HG03521 (cell line): ENCODE measurements around the gene SLC24A3.

Experiments
- ATAC-seq: cut with Tn5 transposase; IDR thresholded peaks from one replicate; pipeline ENCODE4 v1.9.1; 2021; ENCODE audit warnings: mild to moderate bottlenecking, moderate library complexity; ENCODE audit not compliant: unreplicated experiment

SLC24A3 gene

DNA sequence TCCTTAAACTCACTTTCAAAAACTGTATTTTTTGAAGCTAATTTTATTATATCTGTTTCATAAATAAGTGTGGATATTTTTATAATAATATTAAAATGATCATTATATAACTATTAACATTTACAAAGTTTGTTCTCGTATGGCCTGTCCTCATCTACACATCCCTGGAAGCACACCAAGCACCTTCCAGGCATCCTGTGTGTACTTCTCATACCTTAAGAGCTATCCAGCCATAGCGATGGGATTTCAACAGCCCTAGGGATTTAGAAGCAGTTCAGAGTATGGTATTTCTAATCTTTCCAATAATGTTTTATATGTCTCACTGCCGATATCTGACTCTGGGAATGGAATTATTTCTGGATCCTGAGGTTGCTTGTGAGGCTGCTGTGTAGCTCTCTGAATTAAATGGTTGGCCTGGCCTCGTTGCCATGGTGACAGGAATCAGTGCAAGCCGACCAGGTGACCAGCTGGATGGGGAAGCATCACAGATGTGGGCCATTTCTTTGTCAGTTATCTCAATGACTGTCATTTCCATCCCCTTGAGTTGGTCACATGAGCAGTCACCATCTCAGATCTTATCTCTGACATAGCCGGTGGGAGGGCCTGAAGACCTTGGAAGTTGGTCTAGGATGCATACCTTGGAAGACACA is 280.4 kb downstream of the SLC24A3 start:
- no peak for ATAC-seq

DNA sequence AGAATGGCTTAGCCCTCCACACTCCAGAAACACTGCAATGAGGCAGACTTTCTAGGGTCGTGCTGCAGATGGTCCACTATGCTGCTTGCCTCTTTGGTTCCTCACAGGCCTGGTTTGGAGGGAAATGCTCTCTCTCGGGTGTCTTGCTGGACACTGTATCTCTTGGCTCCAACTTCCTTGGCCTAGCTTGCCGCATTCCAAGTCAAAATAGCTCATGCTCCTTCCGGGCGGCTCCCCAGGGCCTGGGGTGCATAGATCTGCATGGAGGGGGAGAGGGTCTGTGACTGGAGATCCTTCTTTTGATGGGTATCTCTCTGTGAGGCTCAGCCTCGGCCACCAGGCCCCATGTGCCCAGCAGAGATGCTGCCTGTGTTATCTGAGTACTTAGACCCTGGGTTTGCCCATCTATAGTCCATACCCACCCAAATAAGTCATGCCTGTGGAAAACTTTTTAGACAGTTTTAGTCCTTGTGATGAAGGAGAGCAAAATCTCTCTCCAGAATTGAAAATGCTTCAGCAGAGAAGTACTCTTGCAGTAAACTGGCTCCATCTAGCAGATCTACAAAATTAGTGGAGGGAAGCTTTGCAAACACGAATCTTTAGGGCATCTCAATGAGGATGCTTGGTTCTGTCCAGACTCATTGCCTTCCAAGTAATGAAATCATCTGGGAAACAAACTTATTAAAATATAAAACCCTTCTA is 281.5 kb downstream of the SLC24A3 start:
- ATAC-seq: no peak

DNA sequence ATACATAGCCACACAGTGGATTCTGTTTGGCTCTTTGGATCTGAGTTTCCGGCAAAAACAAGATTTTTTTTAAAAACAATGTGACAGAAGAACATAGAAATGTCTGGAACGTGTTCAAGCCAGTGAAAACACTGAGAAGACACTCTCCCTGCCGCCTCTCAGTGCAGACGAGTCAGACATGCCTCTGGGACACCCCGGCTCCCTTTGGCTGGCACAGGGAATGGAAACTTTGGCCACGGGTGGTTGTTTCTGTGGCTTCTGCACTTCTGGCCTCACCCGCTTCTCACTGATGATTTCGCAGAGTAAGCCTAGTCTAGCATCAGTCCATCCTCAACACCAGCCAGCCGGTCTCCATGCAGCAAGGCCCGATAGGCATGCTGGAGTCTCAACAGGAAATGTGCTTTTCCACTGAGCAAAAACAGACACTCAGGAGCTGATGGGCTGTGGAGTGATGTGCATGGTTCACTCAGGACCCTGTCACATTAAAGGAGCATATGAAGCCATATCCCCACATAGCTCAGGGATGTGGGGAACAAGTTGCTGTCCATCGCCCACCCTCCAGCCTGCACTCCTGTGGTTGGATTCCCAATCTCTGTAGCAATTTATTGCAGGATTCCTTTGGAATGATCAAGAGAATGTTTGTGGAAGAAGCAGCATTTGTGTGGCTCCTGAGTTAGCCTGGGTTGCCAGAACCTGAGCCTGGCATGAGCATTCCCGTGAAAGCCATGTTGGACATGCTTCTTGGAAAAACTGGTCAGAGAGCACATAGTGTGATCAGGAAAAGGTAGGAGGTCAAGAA is 283.7 kb downstream of the SLC24A3 start:
- no peak for ATAC-seq

DNA sequence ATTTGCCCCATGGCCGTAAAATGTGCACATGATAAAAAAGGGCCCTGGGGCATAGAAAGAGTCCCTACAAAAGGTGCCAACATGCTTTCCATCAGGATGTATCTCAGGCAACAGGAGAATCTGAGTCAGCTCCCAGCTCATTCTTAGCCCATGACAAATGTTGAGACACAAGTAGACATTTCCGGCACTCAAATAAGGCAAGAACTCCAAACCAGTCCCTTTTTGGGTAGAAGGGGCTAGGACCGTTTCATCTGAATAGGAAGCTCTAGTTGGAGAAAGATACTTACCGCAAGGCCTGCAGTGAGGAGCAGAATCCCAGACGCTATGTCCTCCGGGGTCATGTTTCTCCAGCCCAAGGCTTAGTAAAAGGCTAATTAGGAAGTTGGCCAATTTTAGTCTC is 284.6 kb downstream of the SLC24A3 start:
- ATAC-seq: no peak

DNA sequence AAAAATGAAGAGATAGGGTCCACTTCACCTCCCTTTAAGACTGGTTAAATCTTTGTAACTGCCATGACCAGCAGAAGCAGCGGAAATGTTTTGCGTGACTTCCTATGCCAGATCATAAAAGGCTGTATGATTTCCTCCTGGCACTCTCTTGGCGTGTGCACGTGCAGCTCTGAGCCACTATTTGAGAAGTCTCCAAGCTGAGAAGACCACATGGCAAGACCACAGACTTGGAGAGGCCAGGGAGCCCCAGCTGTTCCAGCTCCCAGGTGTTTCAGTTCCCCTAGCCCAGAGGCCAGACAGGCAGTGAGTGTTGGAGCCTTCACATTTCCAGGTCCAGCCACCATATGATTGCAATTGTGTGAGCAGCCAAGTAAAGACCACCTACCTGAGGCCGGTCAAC is 286.3 kb downstream of the SLC24A3 start:
- no peak for ATAC-seq

DNA sequence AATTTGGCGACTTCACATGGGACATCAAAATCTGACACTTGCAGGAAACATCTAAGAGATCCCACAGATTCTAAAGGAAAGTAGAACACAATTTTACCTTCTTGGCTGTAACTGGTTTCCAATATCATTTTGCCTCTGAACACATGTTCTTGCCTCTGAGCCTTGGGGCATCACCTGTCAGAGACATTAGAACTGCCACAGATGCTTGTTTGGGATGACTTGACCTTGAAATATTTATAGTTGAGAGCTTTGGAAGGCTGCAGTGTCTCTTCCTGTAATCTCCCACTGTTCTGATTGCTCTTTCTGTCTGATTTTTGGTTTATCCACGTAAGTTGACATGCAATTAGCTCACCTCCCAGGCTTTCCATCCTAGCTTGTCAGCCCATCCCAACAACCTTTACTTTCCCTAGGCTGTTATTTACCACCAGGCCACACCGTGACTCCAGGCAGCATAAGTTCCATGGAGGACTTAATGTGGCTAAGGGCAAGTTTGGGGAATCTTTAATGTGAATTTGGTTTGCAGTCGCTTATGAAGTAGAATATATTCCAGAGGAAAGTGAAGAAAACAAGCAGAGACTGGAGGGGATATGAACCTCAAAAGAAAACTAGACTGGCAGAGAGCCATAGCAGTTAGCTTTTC is 289.2 kb downstream of the SLC24A3 start:
- ATAC-seq: no peak

DNA sequence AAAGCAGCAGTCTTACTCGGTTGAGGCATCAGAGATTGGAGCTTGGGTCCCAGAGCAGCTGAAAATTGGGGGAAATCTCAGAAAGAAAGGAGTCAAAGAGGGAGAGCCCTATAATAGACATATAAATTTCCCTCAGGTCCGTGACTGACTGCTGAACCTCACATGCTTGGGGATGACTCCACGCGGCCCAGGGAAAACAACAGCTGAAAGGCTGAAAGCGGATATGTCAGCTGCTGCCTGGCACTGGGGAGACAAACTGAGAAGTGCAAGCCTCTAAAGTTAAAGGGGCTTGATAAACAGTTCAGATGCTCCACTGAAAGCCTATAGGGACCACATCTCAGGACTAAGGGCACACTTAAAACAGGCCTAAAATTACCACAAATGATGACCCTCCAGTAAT is 289.7 kb downstream of the SLC24A3 start:
- no peak for ATAC-seq

DNA sequence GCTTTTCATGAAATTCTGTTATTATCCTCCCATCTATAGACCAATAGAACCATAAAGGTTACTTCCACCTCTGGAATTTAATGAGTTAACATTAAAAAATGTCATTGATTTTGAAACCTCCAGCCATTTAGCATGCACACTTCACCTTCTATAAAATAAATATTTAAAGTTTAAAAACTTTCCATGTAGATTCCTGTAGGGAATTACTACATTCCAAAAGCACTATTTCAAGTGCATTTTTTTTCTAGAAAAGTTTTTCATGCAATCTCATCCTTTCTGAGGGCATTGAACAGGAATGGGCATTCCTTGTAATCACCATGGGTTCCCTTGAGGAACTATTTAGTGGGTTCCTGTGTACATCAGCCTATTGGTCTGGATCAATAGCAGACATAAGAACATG is 291.8 kb downstream of the SLC24A3 start:
- ATAC-seq: no peak

DNA sequence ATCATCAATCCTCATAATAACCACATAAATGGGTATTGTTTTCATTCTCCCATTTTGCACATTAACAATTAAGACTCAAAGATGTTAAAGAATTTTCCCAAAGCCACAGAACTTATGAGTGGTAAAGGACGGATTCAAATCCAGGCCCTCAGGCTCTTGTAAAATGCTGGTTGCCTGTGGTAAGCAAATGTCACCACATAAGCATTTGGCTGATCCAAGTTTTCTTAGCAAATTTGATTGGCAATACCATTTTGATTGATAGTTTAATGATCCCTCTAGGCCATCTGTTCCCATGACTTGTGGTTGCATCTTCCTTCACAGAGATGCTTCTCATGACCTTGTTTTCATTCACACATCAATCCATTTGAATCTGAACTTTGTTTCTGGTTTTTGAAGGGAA is 293.6 kb downstream of the SLC24A3 start:
- no peak for ATAC-seq

DNA sequence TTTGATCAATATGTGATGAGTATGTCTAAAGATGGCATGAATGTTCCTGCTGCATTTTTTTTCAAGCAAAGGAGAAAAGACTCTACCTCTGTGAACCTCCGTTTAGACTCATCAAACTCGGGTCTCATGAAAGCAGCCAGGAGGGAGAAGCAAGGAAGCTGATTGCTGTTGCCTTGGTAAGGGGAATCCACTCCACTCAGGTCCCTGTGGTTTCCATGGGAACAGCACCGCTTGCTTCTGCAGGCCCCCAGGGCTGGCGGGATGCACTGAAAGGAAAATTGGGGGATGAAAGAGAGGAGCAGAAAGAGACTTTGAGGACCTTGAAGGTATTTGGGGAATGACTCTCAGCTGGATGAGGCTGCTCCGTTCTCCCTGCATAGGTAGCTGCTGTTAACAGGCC is 296.0 kb downstream of the SLC24A3 start:
- no peak for ATAC-seq

DNA sequence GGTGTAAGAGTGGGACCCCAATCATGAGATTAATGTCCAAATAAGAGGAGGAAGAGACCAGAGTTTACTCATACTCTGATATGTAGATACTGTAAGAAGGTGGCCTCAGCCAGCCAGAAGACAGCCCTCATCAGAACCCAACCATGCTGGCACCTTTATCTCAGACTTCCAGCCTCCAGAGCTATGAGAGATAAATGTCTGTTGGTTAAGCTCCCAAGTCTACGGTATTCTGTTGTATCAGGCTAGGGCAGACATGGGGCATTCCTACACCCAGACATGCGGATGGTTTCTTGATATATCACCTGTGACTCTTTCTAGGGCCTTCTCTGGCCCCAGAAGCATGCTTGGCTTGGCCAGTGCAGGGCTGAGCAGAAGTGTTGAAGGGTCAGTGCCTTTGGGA is 298.2 kb downstream of the SLC24A3 start:
- no peak for ATAC-seq

DNA sequence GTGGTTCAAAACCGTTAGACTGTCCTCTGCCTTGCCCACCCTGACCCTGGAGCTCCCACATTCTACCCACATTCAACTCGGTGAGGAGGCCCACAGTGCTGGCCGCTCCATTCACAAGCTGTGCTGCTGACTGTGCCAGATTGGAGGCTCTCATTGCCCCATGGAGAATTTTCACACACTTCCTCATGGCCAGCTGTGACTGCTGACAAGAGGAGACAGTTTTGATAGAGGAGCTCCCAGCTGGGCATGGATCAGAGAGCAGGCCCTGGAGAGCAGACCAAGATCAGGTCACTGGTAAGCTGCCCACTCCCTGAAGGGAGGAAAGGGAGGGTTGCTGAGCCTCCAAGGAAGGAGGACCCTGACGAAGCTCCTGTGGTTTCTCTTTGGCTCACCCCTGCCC is 299.5 kb downstream of the SLC24A3 start:
- ATAC-seq: no peak

DNA sequence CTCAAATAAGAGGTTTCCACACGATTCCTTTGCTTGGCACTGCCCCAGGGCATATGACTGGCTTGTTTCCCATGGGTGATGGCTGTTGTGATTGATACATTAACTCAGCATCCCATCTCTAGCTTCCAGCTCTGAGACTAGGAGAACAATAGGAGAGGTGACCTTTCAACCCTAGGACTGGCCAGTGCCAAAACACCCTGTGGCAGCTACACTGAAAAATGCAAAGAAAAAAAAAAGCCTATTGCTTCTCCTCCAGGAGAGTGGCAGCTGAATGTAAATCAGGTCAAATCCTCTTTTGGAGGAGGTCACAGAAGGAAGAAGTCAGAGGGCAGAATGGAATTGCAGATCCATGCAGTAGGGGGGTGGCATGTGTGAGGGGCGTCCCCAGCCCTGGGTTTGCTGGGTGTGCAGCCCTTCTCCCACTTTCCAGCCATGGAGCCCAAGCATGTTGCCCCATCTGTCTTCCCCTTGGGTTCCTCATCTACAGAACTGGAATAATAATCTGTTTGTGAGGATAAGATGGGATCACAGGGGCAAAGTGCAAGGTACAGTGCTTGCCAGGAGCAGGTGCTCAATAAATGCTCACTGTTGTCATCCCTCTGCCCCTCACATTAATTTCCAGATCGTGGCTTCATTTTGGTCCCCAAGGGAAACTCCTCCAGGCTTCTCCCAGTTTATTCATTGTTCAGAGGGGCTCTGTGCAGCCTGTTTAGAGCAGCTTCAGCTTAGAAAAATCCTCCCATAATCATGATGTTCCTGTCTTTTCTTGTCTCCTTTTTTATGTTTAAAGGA is 300.6 kb downstream of the SLC24A3 start:
- ATAC-seq: no peak

DNA sequence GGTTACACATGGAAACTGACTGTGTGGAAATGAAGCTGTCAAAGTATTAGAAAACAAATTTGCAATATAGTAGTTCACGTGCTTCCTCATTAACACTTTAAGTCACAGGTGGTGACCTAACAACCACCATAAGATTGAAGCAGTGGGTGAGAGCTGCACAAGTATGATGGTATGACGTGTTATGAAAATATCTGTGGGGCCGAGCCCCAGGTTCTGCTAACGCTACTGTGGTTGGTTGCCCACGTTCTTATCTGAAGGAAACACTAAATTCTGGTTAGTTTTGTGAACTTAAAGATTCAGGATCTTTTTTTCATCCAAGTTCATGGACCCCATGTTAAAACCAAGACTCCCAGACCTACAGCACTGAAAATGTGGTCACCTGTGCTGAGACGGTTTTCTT is 302.6 kb downstream of the SLC24A3 start:
- ATAC-seq: no peak

DNA sequence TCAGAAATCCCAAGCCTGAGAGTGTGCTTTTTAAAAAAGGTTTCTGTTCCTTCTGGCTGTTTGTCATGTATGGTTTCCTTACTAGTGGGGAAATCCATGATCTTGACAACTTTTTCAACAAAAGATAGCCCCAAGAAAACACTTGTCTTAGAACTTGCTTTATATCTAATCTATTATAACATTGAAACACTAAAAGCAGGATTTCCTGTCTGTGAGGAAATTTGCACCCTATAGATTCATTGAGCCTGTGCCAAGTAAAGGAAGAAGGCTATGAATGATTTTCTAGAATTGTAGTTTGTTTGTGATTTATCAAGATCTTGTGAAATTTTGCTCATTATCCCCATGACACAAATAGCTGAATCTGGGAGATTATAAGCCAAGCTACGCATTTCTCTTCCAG is 307.0 kb downstream of the SLC24A3 start:
- no peak for ATAC-seq

DNA sequence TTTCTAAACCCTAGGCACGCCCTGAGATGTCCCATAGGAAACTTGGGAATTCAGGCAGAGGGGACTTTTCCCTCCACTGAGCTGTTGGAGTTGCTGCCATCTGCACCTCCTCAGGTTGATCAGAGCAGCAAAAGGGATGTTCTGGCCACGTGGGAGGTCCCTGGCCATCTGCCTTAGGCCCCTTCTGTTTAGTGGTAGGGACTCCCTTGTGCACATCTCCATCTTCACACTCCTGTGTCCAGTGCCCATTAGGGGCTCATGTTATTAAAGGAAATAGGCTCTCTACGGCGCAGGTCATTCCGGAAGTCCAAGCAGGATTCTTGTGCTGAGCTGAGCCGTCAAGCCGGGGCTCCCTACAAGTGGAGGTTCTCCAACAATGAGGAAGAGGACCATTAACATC is 307.8 kb downstream of the SLC24A3 start:
- ATAC-seq: no peak

DNA sequence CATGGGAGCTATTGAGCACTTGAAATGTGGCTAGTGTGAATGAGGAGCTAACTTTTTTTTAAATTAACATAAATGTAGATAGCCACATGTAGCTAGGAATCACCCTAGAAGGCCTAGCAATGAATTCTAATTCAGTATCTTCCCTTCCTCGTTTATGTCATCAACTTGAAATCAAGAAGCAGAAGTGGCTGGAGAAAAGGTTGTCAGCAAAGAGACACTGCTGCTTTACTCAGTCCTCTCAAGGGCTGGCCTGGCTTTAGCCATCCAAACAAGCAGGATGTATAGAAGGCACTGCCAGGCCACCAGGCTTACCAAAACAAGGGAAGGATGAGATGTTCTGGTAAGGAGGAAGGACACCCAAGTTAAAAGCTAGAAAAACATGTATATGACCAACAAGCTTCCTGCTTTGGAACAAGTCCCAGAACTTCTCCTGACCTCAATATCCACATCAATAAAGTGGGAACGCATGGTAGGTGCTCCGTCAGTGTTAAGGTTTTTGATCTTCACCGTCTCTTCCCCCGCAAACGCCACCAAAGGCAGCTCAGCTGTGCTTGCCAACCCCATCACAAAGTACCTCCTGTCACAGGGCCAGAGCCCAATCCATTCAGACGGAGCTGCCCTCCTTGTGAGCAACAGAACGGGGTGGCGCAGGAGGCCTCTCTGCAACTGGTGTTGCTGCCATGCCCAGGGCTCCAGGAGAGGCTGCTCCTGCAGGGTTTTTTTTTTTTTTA is 309.8 kb downstream of the SLC24A3 start:
- no peak for ATAC-seq

DNA sequence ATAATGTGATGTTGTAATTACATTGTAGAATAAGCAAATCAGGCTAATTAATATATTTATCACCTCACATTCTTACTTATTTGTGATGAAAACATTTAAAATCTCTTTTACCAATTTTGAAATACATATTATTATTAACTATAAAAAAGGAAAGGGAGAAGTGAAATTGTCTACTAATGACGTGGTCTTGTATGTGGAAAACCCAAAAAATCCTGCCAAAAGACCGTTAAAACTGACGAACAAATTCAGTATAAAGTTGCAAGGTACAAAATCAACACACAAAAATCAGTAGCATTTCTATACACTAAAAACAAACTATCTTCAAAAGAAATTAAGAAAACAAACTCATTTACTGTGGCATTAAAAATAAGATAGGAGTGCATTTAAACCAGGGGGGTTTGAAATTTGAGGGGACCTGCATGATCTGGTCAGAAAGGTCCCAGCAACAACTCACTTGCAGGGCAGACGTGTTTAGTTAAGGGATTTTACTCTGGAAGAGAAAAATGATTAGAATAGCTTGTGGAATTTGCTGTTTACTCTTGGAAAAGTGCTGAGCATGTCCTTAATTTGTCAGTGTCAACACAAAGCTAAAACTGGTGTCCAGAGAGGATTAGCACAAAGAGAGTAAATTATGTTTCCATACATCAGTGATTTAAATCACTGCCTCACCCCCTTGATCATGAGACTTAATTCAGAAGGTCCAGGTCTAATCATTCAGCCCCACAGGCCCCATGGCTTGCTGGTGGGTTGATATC is 310.6 kb downstream of the SLC24A3 start:
- ATAC-seq: no peak

DNA sequence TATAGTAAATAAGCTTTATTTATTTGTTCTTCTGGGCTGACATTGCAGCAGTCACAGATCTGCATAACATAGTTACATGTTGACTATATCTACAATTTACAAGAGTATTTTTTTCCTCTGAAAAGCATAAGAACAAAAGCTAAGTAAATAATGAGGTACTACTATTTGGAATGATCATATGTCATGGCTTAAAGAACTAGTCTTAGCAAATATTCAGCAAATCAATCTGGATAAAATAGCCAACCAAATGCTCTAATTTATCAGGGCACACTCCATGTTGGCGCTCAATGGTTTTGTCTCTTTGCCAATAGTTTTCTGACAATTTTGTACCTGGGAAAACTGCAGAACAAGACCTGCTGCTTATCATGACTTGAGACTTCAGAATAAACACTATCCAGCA is 312.2 kb downstream of the SLC24A3 start:
- no peak for ATAC-seq
